Caki2 (cell line): ENCODE results near the gene ANK2. TPM values are rescaled to one million over a fixed set of nuclear protein-coding genes. Genes with fewer than 3 reads are reported as not detected.

Experiments used
- DNase-seq: peaks from one replicate; pipeline ENCODE4 v3.0.0-alpha.2; 2015; ENCODE audit warnings: low read depth
- in situ Hi-C: cut with HindIII; loops from 2 replicates; pipeline ENCODE4 v1.10.0; 2016; ENCODE audit warnings: low sequenced_read_pairs, low pct_unique_long_range_greater_than_20kb, mixed read lengths
- total RNA-seq: library from RNA; depleted of rRNA; stranded (reverse); fragments of >200 nt; shearing (Covaris generic); gene quantifications from 2 replicates; pipeline ENCODE4 v1.2.3, GENCODE V29; 2014; ENCODE audit warnings: low replicate concordance

ANK2 gene
- total RNA-seq, 1 experiment from 2014 or later: 8.3 TPM

DNA sequence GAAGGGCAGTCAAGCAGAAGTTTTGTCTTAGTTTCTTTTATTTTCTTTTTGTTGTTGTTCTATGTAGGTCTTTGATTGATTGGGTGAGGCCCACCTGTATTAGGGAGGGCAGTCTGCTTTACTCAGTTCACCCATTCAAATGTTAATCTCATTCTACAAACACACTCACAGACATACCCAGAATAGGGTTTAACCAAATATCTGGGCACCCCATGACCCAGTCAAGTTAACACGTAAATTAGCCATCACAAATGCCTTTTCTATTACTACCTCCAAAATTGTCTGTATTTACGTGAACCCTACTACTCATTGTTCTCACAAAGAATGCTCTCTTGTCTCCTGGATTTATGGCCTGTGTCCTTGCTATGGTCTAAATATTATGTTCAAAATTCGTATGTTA lies 339.7 kb downstream of the ANK2 start:
- in situ Hi-C loops: no loop called here
- no peak for DNase-seq

DNA sequence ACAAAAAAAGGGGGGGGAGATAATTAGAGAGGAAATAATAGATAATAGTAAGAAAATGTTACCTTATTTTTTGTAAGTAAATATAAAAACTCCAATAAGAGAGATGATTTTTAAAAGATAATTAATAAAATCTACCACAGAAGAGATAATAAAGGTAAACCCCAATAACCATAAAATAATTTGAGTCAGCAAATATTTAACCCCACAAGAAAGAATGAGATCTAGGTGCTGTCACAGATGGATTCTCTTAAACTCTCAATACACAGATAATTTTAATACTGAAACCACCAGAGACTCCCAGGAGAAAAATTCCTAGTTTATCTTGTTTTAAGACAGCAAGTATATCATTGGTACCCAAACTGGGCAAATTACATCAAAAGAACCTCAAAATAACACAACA lies 341.4 kb downstream of the ANK2 start:
- no peak for DNase-seq
- in situ Hi-C loops: no loop called here

DNA sequence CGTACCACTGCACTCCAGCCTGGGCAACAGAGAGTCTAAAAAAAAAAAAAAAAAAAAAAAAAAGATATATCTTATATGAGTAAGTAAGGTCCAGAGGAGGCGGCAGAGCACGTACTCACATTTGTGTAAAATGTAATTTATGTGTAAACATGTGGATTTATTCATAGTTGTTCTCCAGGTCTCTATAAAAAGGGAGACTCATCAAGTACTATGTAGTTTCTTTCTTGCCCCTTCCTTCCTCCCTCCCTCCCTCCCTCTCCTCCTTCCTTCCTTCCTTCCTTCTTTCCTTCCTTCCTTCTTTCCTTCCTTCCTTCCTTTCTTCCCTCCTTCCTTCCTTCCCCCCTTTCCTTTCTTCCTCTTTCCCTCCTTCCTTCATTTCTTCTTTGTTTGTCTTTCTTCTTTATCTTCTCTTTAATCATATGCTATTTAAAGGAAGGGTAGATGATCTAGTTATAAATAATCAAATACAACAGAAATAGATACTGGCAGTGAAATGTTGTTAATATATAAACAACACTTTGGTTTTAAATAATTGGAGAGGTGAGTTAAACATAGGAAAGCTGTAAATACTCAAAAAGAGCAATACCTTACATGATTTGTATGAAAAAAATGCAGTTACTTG lies 344.8 kb downstream of the ANK2 start:
- in situ Hi-C loops: no loop called here
- no peak for DNase-seq

DNA sequence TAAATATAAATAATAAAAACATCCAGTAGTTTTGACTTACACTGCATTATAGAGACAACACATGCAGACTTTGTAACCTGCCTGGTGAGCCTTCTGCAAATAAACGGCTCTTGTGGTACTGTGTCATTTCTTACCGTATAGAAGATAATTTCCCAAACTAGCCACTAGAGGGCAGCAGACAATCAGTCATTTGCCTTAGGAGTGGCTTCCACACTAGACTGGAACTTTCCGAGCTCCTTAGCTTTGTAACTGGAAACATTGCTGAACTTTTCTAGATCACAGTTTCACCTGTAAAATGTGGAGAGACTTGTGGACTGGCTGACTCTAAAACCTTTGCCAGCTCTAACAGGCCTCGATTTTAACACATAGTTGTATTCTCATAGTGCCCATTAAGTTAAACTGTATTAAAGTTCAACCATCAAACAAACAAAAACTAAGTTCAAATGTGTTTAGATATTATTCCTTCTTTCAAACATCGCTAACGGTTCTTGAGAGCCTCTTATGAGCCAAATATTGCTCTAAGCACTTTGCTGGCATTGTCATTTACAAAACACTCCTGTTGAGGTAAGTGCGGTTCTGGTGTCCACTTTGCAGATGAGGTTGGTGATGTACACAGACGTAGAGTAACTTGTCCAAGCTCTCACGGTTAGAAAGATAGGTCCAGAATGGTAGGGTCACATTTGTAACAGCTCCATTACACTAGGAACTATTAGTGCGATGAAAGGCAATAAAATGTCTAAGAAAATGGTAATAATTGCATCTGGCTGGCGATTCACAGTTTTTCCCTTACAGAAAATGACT lies 345.5 kb downstream of the ANK2 start:
- in situ Hi-C loops: no loop called here
- DNase-seq: peak; percentile 65

DNA sequence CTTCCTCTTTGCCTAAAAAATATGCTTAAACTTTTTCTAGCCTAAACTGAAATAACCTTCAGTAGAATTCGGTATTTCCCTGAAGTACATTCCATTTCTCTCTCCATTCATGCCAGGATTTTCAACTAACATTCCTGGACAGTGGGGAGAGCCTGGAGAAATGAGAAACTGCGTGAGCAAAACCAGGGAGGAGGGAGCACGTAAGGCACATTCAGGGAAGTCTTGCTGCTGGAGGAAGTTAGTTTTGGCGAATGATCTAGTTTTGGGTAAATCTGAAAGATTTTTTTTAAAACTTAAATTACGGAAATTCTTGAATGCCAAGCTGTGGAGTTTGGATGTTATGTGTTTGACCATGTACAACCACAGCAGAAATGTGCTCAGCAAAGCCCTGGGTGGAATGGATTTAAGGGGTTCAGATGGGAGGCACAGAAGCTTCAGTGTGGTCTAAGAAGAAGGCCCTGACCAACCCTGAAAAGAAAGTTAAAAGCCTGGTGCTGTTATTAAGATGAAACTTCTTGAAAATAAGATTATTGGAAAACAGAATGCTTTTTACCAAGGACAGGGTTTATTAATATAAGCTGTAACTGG lies 347.8 kb downstream of the ANK2 start:
- no peak for DNase-seq
- in situ Hi-C loops: no loop called here

DNA sequence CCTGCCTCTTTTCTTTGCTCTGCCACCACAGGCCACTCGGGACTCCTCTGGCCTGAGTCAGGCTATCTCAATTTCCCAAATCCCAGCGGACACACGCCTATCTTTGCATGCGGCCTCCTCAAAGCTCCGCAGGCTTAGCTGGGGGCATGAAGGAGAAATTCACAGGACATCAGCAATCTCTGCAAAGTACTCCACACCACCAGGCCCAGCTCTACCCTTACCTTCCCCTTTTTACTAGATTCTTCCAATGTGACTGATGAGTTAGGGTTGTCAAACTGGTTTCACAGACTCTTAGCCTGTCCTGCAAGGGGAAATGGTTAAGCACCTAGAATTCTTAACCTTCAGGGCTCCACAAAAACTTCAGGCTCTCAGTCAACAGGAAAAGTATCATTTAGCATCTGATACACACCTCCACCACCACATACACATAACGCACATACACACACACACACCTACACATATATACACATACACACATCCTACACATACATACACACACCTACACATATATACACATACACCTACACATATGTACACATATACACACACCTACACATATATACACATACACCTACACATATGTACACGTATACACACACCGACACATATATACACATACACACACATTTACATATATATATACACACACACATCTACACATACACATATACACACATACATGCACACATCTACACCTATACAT lies 349.1 kb downstream of the ANK2 start:
- in situ Hi-C loops: no loop called here

DNA sequence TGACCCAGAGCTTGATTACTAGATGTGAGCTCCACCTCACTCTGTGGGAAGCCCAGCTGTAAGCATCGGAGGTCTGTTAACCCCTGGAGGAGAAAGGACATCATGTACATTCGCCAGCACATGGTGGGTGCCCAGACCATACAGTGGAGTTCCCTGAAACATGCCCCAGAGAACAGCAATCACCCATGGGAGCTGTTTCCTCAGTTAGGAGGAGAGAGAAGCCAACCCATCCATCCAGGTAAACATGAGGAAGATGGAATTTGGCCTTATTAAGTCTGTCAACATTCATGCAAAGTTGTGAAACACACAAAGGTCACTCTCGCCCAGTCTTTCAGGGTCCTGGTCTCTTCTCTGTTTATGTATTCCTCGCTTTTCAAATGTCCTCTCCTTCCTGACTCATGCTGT lies 354.7 kb downstream of the ANK2 start:
- DNase-seq: no peak
- in situ Hi-C loops: no loop called here

More for the DNA sequence above, 349.1 kb downstream of the ANK2 start:
- no peak for DNase-seq

DNA sequence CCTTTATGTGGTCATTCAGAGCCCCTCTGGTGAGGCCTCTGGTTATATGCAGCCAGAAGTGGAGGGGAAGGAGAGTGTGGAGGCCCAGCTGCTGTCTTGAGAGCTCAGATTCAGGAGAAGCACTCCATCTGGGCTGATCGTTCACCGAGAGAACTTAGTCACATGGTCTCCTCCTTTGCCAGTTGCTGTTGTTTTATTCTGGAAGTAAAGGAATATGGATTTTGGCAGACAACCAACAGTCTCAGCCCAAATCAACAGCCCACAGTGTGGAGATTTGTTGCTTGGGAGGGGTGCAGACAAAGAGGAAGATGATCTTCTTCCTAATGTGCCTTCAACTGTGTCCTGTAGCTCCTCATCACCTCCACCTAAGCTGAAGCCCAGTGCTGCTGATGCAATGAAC lies 355.4 kb downstream of the ANK2 start:
- in situ Hi-C loops: no loop called here
- DNase-seq: no peak

DNA sequence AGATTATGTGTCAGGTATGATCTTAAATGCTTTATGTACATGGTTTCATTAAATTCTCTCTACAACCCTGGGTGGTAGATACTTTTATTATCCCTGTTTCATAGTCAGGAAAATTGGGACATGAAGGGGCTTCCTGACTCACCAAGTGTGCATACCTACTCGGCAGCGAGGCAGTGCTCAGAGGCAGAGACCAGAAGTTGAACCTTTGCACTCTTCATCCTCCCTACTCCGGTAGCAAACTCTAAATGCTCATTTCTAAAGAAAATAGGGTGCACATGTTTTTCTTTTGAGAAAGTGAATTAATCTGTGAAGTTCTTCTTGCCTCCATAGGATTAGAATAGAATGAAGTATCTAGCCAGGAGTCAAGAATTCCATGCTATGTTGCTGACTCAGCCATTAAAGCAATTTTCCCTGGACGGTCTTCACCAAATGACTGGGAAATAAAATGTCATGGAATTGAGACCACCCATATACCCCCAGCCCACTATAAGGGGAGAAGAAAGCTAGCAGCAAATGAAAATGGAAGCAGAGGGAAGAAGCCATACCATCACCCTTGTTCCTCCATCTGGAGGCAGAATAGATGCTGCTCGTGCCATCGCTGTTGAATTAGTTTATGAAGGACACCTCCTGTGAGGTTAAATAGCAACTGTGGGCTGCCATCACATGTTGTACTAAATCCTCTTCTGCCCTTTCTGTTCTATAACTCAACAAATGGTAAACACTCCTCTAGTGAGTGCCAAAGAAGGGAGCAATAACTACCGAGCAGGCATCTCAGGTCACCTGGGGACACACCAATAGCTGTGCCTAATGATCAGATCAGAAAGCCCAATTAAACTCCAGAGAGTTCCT lies 356.6 kb downstream of the ANK2 start:
- in situ Hi-C loops: no loop called here
- DNase-seq: no peak

DNA sequence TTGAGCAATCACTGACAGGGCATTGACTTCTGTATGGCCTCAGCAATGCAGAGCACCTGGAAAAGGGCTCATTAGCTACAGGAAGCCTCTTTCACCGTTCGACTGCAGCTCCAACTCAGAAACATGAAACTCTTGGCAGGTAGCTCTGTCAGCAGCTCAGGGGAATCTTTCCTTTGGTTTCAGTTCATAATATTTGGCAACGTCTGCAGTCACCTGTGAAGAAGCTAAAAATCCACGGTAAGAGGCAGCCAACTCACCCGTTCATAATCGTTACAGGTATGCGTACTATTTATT lies 357.2 kb downstream of the ANK2 start:
- in situ Hi-C loops: no loop called here

DNA sequence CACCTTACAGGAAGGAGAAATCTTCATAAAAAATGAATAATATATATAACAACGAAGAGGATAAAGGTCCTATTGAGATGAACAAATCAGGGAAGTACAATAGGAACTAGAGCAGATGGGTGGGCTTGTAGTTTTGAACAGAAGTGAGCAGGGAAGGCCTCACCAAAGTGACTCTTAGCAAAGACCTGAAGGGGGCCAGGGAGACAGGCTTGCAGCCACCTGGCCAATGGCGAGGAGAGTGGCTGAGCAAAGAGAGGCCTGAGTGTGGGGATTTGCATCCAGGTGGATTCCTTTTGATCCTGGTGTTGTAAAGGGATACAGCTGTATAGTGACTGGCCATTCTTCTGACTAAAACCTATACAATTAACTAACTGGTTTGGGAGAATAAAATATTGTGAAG lies 358.0 kb downstream of the ANK2 start:
- in situ Hi-C loops: no loop called here
- no peak for DNase-seq

More for the DNA sequence above, 357.2 kb downstream of the ANK2 start:
- no peak for DNase-seq

DNA sequence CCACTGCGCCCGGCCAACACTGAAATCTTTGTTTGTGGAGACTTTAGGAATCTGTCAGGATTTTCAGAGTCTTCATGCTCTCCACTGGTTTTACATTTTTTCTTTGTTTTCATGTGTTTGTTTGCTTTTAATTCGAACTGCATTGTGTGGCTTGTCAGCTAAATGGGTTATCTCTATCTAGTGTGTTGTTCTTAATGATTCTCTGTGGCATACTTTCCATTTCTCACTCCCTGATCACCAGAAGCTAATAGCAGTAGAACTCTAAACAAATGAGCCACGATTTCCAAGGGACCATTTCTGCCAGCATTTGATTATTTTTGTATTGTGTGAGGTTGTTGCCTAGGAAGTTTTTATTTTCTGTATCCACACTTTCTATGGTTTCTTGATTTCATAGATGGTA lies 359.7 kb downstream of the ANK2 start:
- DNase-seq: no peak
- in situ Hi-C loops: no loop called here

DNA sequence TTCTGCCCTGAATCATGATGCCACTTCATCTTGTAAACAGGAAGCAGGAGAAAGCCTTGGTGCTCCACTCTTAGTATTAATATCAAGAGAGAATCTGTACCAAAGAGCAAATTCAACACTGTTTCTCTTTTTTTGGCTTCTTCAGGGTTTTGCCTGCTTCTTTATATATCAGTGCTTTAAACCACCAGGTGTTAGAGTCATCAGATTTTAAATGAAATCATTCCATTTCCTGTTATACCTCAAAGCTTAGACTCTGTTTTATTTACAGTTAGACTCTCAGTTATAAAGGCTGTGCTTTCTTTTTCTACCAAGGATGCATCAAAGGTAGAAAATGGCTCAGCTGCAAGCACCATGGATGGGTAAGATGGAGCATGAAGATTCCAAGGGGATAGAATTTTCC lies 361.2 kb downstream of the ANK2 start:
- DNase-seq: no peak
- in situ Hi-C loops: no loop called here

DNA sequence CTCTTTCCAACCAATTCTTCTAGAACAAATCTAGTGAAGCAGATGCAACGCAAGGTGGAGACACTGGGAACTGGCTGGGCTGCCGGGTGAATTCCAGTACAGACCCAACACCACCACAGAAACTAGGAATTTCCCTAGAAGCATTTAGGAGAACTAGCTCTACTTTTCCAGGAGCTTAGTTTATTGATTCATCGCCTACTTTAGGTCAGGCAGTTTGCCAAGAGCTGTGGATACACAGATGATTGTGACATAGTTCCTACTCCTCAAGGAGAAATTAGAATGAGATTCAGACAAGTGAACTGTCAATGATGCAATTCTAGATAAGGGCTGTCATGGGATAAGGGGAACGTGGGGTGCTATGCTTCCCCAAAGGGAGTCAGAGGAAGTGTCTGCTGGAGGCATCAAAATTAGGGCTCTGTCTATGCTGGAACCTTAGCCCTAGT lies 362.1 kb downstream of the ANK2 start:
- DNase-seq: peak; percentile 23
- in situ Hi-C loops: no loop called here

DNA sequence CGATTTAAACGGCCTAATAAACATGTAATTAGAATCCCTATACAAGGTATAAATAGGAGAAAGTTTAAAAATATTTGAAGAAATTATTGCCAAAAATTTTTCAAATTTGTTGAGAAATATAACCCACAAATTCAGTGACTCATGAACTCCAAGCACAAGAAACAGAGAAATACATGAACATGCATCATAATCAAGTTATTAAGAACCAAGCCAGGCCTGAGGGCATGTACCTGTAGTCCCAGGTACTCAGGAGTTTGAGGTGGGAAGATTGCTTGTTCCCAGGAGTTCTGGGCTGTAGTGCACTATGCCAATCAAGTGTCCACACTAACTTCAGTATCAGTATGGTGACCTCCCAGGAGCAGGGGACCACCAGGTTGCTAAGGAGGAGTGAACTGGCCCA lies 370.2 kb downstream of the ANK2 start:
- no peak for DNase-seq
- in situ Hi-C loops: no loop called here

DNA sequence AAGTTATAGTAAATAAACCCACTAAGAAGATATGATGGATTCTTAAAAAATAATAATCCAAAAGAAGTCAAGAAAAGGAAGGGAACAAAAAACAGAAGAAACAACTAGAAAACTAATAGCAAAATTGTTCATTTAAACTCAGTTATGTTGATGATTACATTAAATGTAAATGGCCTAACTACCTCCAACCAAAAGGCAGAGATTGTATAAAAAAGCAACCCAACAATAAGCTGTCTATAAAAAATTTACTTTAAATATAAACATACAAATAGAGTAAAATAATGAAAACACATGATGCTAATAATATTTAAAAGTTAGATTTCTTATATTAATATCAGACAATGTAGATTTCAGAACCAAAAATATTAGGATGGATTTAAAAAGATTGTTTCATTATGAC lies 371.5 kb downstream of the ANK2 start:
- in situ Hi-C loops: no loop called here
- DNase-seq: no peak

DNA sequence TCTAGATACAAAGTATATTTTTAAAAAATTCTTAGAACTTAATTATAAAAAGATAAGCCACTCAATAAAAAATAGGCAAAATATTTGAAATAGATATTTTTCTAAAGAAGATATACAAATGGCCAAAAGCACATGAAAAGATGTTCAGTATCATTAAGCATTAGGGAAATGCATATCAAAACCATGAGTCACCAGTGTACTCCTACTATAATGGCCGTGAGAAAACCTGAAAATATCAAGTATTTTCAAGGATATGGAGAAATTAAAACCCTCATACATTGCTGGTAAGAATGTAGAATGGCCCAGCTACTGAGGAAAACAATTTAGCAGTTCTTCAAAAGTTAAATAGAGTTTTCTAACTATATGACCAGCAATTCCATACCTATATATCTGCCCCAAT lies 374.2 kb downstream of the ANK2 start:
- no peak for DNase-seq
- in situ Hi-C loops: no loop called here

DNA sequence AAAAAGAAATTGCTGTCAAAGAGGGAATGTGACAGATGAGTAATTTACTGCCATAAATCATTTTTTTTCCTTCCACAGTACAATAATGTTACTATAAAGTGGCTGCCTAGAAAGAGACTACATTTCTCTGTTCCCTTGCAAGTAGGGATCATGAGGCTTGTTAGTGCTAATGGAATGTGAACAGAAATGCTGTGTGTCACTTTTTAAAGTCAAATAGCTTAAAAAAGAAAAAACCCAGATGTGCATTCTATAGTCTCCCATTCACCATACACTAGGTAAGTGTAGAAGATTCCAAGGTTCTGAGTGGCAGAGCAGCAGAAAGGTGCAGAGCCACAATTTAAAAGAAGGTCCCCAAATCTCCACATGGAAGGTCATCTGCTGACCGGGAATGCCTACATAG lies 383.7 kb downstream of the ANK2 start:
- no peak for DNase-seq
- in situ Hi-C loops: no loop called here
